ENCODE results near the gene TNFRSF19.

DNA sequence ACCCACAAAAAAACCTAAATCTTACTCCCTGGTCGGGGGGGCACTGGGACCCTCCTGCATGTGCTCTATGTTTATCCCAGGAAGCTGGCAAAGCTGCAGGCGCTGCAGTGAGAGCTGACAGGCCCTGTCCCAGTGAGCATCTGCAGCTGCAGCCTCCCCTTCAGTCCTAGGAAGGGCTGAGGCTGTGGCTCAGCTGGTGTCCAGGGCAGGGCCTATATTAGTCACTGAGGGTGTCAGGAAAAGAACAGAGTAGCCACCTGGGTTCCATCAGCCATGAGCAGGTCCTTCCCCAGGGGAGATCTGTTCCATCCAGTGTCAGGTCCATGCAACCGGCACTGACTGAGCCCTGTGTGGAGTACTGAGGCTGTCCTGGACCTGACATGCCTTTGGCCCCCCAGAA lies 120.5 kb downstream of the TNFRSF19 start:
- no peak for TF ChIP-seq EZH2 (IDR thresholded peaks at IDR 0.05; ENCODE audit: low read depth)
- TF ChIP-seq, protein P1, sequence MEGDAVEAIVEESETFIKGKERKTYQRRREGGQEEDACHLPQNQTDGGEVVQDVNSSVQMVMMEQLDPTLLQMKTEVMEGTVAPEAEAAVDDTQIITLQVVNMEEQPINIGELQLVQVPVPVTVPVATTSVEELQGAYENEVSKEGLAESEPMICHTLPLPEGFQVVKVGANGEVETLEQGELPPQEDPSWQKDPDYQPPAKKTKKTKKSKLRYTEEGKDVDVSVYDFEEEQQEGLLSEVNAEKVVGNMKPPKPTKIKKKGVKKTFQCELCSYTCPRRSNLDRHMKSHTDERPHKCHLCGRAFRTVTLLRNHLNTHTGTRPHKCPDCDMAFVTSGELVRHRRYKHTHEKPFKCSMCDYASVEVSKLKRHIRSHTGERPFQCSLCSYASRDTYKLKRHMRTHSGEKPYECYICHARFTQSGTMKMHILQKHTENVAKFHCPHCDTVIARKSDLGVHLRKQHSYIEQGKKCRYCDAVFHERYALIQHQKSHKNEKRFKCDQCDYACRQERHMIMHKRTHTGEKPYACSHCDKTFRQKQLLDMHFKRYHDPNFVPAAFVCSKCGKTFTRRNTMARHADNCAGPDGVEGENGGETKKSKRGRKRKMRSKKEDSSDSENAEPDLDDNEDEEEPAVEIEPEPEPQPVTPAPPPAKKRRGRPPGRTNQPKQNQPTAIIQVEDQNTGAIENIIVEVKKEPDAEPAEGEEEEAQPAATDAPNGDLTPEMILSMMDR (conservative IDR thresholded peaks at IDR 0.05) = no peak

Data from PC-9 (cell line).